ENCODE data around the gene DTX3. TPM values are rescaled to one million over a fixed set of nuclear protein-coding genes. Genes with fewer than 3 reads are reported as not detected.

The DTX3 gene
- polyA plus RNA-seq, 1 donor from 2014 or later: 141 TPM

DNA sequence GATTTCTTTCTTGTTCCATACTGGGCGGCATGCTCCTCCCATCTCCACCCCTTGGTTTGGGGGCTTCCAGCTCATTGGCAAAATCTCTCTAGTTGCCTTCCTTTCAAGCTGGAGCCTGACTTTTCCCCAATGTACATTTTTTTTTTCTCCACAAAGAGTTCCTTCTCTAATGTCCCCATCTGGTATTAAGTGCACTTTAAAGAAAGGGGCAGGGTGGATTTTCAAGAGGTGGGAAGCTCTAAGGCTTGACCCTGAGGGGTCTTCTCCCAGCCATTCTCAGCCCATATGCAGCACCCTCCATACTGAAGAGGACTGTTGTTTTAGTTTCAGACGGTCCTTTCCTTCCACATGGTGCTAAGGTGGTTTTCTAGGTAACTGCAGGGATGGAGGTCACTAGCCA lies 19.5 kb upstream of the DTX3 start:
- TF ChIP-seq EP300 (conservative IDR thresholded peaks at IDR 0.05; ENCODE audit: poor library complexity, severe bottlenecking): no peak
- no peak for TF ChIP-seq TAF1 (IDR thresholded peaks at IDR 0.05; ENCODE audit: low read depth)
- no peak for TF ChIP-seq RAD21 (conservative IDR thresholded peaks at IDR 0.05)
- Histone ChIP-seq H3K36me3 (ENCODE audit: insufficient read depth, low read length) (peaks cover 3% of the 10 kb centered on the region), H2AFZ (ENCODE audit: low read depth, low read length) (no peak overlapping the region), H3K4me2 (ENCODE audit: low read length) (no peak overlapping the region), H3K27me3 (ENCODE audit: insufficient read depth, low read depth, low read length) (no peaks in the 10 kb centered on the region), H3K9me3 (ENCODE audit: low read length) (no peaks in the 10 kb centered on the region), H3K4me3 (ENCODE audit: low read length) (no peak overlapping the region), H3K9me2 (ENCODE audit: insufficient read depth, low read length) (no peaks in the 10 kb centered on the region), H3K79me2 (replicated peaks; ENCODE audit: insufficient read depth, low read length) (no peaks in the 10 kb centered on the region), H4K20me1 (ENCODE audit: insufficient read depth) (no peaks in the 10 kb centered on the region), H3K9ac (ENCODE audit: low read length) (no peak overlapping the region), H3K27ac (ENCODE audit: low read length) (no peak overlapping the region), H3F3A (ENCODE audit: insufficient read depth, low read length, poor library complexity, severe bottlenecking) (no peaks in the 10 kb centered on the region)

DNA sequence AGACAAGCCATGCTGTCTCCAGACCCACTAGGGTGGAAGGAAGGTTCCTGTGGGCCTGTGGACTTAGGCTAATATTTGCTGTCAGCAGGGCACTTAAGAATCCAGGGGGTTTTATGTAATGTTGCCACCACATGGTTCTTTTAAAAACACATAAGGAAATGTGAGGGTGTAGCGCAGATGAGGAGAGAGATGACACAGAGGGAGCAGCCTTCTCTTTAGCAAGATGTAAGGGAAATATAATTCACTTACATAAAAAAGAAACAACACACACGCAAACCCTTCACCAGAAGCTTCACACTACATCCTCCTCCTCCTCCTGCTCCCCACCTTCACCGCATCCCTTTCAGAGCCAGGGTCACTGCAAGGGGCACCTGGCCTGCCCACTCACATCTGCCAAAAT lies 18.5 kb upstream of the DTX3 start:
- Histone ChIP-seq H3K27ac (ENCODE audit: low read length) (no peak overlapping the region), H3K9ac (ENCODE audit: low read length) (no peak overlapping the region), H3K9me3 (ENCODE audit: low read length) (no peaks in the 10 kb centered on the region), H3F3A (ENCODE audit: insufficient read depth, low read length, poor library complexity, severe bottlenecking) (no peaks in the 10 kb centered on the region), H3K27me3 (ENCODE audit: insufficient read depth, low read depth, low read length) (no peaks in the 10 kb centered on the region), H4K20me1 (ENCODE audit: insufficient read depth) (no peaks in the 10 kb centered on the region), H2AFZ (ENCODE audit: low read depth, low read length) (no peak overlapping the region), H3K9me2 (ENCODE audit: insufficient read depth, low read length) (no peaks in the 10 kb centered on the region), H3K79me2 (replicated peaks; ENCODE audit: insufficient read depth, low read length) (no peaks in the 10 kb centered on the region), H3K4me2 (ENCODE audit: low read length) (no peak overlapping the region), H3K4me3 (ENCODE audit: low read length) (no peak overlapping the region), H3K36me3 (ENCODE audit: insufficient read depth, low read length) (no peaks in the 10 kb centered on the region)
- TF ChIP-seq, protein P1, sequence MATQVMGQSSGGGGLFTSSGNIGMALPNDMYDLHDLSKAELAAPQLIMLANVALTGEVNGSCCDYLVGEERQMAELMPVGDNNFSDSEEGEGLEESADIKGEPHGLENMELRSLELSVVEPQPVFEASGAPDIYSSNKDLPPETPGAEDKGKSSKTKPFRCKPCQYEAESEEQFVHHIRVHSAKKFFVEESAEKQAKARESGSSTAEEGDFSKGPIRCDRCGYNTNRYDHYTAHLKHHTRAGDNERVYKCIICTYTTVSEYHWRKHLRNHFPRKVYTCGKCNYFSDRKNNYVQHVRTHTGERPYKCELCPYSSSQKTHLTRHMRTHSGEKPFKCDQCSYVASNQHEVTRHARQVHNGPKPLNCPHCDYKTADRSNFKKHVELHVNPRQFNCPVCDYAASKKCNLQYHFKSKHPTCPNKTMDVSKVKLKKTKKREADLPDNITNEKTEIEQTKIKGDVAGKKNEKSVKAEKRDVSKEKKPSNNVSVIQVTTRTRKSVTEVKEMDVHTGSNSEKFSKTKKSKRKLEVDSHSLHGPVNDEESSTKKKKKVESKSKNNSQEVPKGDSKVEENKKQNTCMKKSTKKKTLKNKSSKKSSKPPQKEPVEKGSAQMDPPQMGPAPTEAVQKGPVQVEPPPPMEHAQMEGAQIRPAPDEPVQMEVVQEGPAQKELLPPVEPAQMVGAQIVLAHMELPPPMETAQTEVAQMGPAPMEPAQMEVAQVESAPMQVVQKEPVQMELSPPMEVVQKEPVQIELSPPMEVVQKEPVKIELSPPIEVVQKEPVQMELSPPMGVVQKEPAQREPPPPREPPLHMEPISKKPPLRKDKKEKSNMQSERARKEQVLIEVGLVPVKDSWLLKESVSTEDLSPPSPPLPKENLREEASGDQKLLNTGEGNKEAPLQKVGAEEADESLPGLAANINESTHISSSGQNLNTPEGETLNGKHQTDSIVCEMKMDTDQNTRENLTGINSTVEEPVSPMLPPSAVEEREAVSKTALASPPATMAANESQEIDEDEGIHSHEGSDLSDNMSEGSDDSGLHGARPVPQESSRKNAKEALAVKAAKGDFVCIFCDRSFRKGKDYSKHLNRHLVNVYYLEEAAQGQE (IDR thresholded peaks at IDR 0.05; ENCODE audit: borderline replicate concordance): no peak
- TF ChIP-seq RAD21 (conservative IDR thresholded peaks at IDR 0.05) (no peak), MXI1 (conservative IDR thresholded peaks at IDR 0.05; ENCODE audit: poor library complexity, severe bottlenecking) (no peak), CTCF (IDR thresholded peaks at IDR 0.05; ENCODE audit: poor library complexity, severe bottlenecking) (no peak), POLR2AphosphoS5 (IDR thresholded peaks at IDR 0.05) (no peak), EP300 (conservative IDR thresholded peaks at IDR 0.05; ENCODE audit: poor library complexity, severe bottlenecking) (no peak), EZH2 (IDR thresholded peaks at IDR 0.05; ENCODE audit: borderline replicate concordance, insufficient read depth, low read length, poor library complexity, severe bottlenecking) (no peak), SMC3 (conservative IDR thresholded peaks at IDR 0.05; ENCODE audit: poor library complexity) (no peak), TAF1 (IDR thresholded peaks at IDR 0.05; ENCODE audit: low read depth) (no peak)
